ENCODE results near the gene TECPR1. TPM values are rescaled to one million over a fixed set of nuclear protein-coding genes. Genes with fewer than 3 reads are reported as not detected.

Gene TECPR1
- 63.3 and 63.7 TPM in 2 replicates for total RNA-seq

GRCh38 chr7:98251601-98252424, at the start of gene TECPR1:
Gene TECPR1, minus strand, starts transcription at chr7:98252232. Its CDS starts 6,086 bp downstream, at chr7:98246146.
- peak; percentile 73 to 92 for DNase-seq (ENCODE audit: low read depth in 2 of 2)

- no peak for DNase-seq (ENCODE audit: low read depth in 2 of 2)
Observed at GRCh38 chr7:98300595-98301372, 48.8 kb upstream of the TECPR1 start.

GRCh38 chr7:98297626-98298286, 45.7 kb upstream of the TECPR1 start:
- no peak for DNase-seq (ENCODE audit: low read depth in 2 of 2)

GRCh38 chr7:98296833-98297232, 44.8 kb upstream of the TECPR1 start:
- no peak for DNase-seq (ENCODE audit: low read depth in 2 of 2)

- DNase-seq (ENCODE audit: low read depth in 2 of 2): no peak
Observed at GRCh38 chr7:98295467-98296192, 43.6 kb upstream of the TECPR1 start.

- peak in 1 of 2 donors; percentile 55 for DNase-seq (ENCODE audit: low read depth in 2 of 2)
Observed at GRCh38 chr7:98294798-98295382, 42.9 kb upstream of the TECPR1 start.

GRCh38 chr7:98294326-98294725, 42.3 kb upstream of the TECPR1 start:
- no peak for DNase-seq (ENCODE audit: low read depth in 2 of 2)

- DNase-seq (ENCODE audit: low read depth in 2 of 2): no peak
Observed at GRCh38 chr7:98293746-98294145, 41.7 kb upstream of the TECPR1 start.

- no peak for DNase-seq (ENCODE audit: low read depth in 2 of 2)
Observed at GRCh38 chr7:98293265-98293664, 41.2 kb upstream of the TECPR1 start.

GRCh38 chr7:98291717-98292116, 39.7 kb upstream of the TECPR1 start:
- no peak for DNase-seq (ENCODE audit: low read depth in 2 of 2)

GRCh38 chr7:98289333-98289875, 37.4 kb upstream of the TECPR1 start:
- no peak for DNase-seq (ENCODE audit: low read depth in 2 of 2)

- no peak for DNase-seq (ENCODE audit: low read depth in 2 of 2)
Observed at GRCh38 chr7:98288064-98288823, 36.2 kb upstream of the TECPR1 start.

- DNase-seq (ENCODE audit: low read depth in 2 of 2): no peak
Observed at GRCh38 chr7:98287486-98287959, 35.5 kb upstream of the TECPR1 start.

- DNase-seq (ENCODE audit: low read depth in 2 of 2): no peak
Observed at GRCh38 chr7:98286701-98287485, 34.9 kb upstream of the TECPR1 start.

GRCh38 chr7:98286093-98286539, 34.1 kb upstream of the TECPR1 start:
- no peak for DNase-seq (ENCODE audit: low read depth in 2 of 2)

- no peak for DNase-seq (ENCODE audit: low read depth in 2 of 2)
Observed at GRCh38 chr7:98285157-98286092, 33.4 kb upstream of the TECPR1 start.

- peak; percentile 26 to 86 for DNase-seq (ENCODE audit: low read depth in 2 of 2)
Observed at GRCh38 chr7:98284335-98285036, 32.5 kb upstream of the TECPR1 start.
